HCT116 (cell line): Measurements from ENCODE around the gene FAM20C. TPM values are rescaled to one million over a fixed set of nuclear protein-coding genes. Genes with fewer than 3 reads are reported as not detected.

ENCODE experiments used
- ATAC-seq: fragments of 200-7000 bp; cut with Tn5 transposase; 2 replicates; pipeline ENCODE4 v1.9.1; 2020; ENCODE audit warnings: mild to moderate bottlenecking, moderate library complexity
- BruUV-seq: library from RNA; stranded (reverse); fragments of 400-500 nt; replicated peaks from 2 replicates; lab custom pipeline; 2021; lab: Mats Ljungman, UMichigan
- CTCF ChIA-PET: fragments of 300-600 bp; sonication (Branson Sonifier 250); formaldehyde crosslinking; loops from one replicate; lab custom pipeline; 2021; ENCODE audit warnings: antibody characterized with exemption; lab: Charles Lee
- POLR2A ChIA-PET: fragments of 300-600, 350-600 bp; sonication (Branson Sonifier 250); formaldehyde crosslinking; loops from one replicate; lab custom pipeline; 2021; ENCODE audit warnings: antibody characterized with exemption; lab: Charles Lee
- RAD21 ChIA-PET, 2 experiments: fragments of 300-600 bp; sonication (Branson Sonifier 250); formaldehyde crosslinking; loops; one replicate each; lab custom pipeline; 2023; ENCODE audit warnings: low total read pairs in 2 of 2; ENCODE audit not compliant: uncharacterized antibody in 2 of 2, unreplicated experiment in 2 of 2, low non-redundant PET in 1 of 2; lab: Charles Lee
- DNase-seq: peaks from one replicate; pipeline ENCODE4 v3.0.0-alpha.2; 2010; ENCODE audit warnings: low read depth, low spot score
- H2AFZ ChIP-seq: fragments of 200-600 bp; shearing (Covaris generic), sonication (generic); 2 replicates; pipeline ENCODE4 v1.6.1; 2017; ENCODE audit warnings: low read depth, mixed run types, mixed read lengths, antibody characterized with exemption, low read length; ENCODE audit not compliant: poor library complexity, severe bottlenecking
- H3K27ac ChIP-seq: 2 replicates; pipeline ENCODE4 v1.5.1; 2012; ENCODE audit warnings: low read depth, low read length
- H3K27me3 ChIP-seq: fragments of 200-600 bp; sonication (generic); 2 replicates; pipeline ENCODE4 v1.6.1; 2016; ENCODE audit warnings: mixed run types, low read length, mixed read lengths; ENCODE audit not compliant: insufficient read depth
- H3K36me3 ChIP-seq, 2 experiments: fragments of 200-500 bp in 1 of 2; fragments of 200-600 bp in 1 of 2; sonication (Bioruptor generic) in 1 of 2; sonication (generic) in 1 of 2; 2 replicates each; pipeline versions ENCODE4 v1.5.1 to v1.6.1; 2014 to 2016; ENCODE audit warnings: low read length in 2 of 2, inconsistent platforms in 1 of 2, mixed read lengths in 1 of 2, mixed run types in 1 of 2; ENCODE audit not compliant: insufficient read depth in 2 of 2, control insufficient read depth in 1 of 2
- H3K4me1 ChIP-seq, 2 experiments: fragments of 200-600 bp in 1 of 2; sonication (generic) in 1 of 2; 2 replicates each; pipeline versions ENCODE4 v1.5.1 to v1.6.1; 2012 to 2017; ENCODE audit warnings: low read length in 2 of 2, inconsistent platforms in 1 of 2, mild to moderate bottlenecking in 1 of 2, mixed read lengths in 1 of 2, mixed run types in 1 of 2, moderate library complexity in 1 of 2; ENCODE audit not compliant: insufficient read depth in 2 of 2, control insufficient read depth in 1 of 2
- H3K4me2 ChIP-seq: fragments of 200-600 bp; sonication (generic); 2 replicates; pipeline ENCODE4 v1.6.1; 2017; ENCODE audit warnings: mixed run types, low read length, mixed read lengths
- H3K4me3 ChIP-seq, 2 experiments: fragments of 200-600 bp in 1 of 2; sonication (generic) in 1 of 2; replicated peaks in 1 of 2; 2 replicates each; pipeline ENCODE4 v1.5.1; 2011 to 2016; ENCODE audit warnings: low read length in 2 of 2, control low read depth in 1 of 2, low read depth in 1 of 2, mild to moderate bottlenecking in 1 of 2, mixed read lengths in 1 of 2, mixed run types in 1 of 2
- H3K79me2 ChIP-seq: fragments of 200-600 bp; sonication (generic); 2 replicates; pipeline ENCODE4 v1.6.1; 2017; ENCODE audit warnings: mild to moderate bottlenecking, mixed run types, low read length, moderate library complexity, mixed read lengths; ENCODE audit not compliant: insufficient read depth
- H3K9ac ChIP-seq: fragments of 200-600 bp; sonication (generic); 2 replicates; pipeline ENCODE4 v1.6.1; 2016; ENCODE audit warnings: low read length, mixed read lengths
- H3K9me2 ChIP-seq: fragments of 200-600 bp; sonication (generic), shearing (Covaris generic); 2 replicates; pipeline ENCODE4 v1.6.1; 2017; ENCODE audit warnings: mixed run types, mild to moderate bottlenecking, moderate library complexity; ENCODE audit not compliant: insufficient read depth
- H3K9me3 ChIP-seq, 2 experiments: fragments of 200-500 bp in 1 of 2; fragments of 200-600 bp in 1 of 2; sonication (Bioruptor generic) in 1 of 2; sonication (generic) in 1 of 2; 2 replicates each; pipeline ENCODE4 v1.6.1; 2014 to 2017; ENCODE audit warnings: low read length in 2 of 2, mixed read lengths in 2 of 2, inconsistent platforms in 1 of 2, low read depth in 1 of 2, mild to moderate bottlenecking in 1 of 2, mixed run types in 1 of 2, moderate library complexity in 1 of 2; ENCODE audit not compliant: control insufficient read depth in 1 of 2, insufficient read depth in 1 of 2
- H4K20me1 ChIP-seq: fragments of 200-600 bp; sonication (generic), shearing (Covaris generic); 2 replicates; pipeline ENCODE4 v1.6.1; 2017; ENCODE audit warnings: mixed run types, mild to moderate bottlenecking, moderate library complexity; ENCODE audit not compliant: insufficient read depth
- CBX3 ChIP-seq: IDR thresholded peaks from 2 replicates; pipeline ENCODE4 v1.6.1; 2012; ENCODE audit warnings: low read depth
- CEBPB ChIP-seq: IDR thresholded peaks from 2 replicates; pipeline ENCODE4 v1.6.1; 2012; ENCODE audit warnings: low read depth
- EGR1 ChIP-seq: IDR thresholded peaks from 2 replicates; pipeline ENCODE4 v1.6.1; 2012; ENCODE audit warnings: low read depth
- ELF1 ChIP-seq: IDR thresholded peaks from 2 replicates; pipeline ENCODE4 v1.6.1; 2012; ENCODE audit warnings: low read depth, borderline replicate concordance
- EZH2 ChIP-seq: fragments of 200-600 bp; sonication (generic); IDR thresholded peaks from 2 replicates; pipeline ENCODE4 v1.6.1; 2017; ENCODE audit warnings: antibody characterized with exemption, mixed run types
- FOSL1 ChIP-seq: IDR thresholded peaks from 2 replicates; pipeline ENCODE4 v1.6.1; 2012; ENCODE audit warnings: low read depth
- POLR2A ChIP-seq: IDR thresholded peaks from 2 replicates; pipeline ENCODE4 v1.7.0; 2011; ENCODE audit warnings: borderline replicate concordance; ENCODE audit not compliant: insufficient read depth, insufficient read length; ENCODE audit errors: extremely low read depth
- SRF ChIP-seq: IDR thresholded peaks from 2 replicates; pipeline ENCODE4 v1.6.1; 2012; ENCODE audit warnings: low read depth
- TCF7L2 ChIP-seq: IDR thresholded peaks from 2 replicates; pipeline ENCODE4 v1.7.0; 2011; ENCODE audit warnings: borderline replicate concordance, inconsistent platforms; ENCODE audit not compliant: insufficient read depth, insufficient read length; ENCODE audit errors: extremely low read depth
- YY1 ChIP-seq: IDR thresholded peaks from 2 replicates; pipeline ENCODE4 v1.6.1; 2011; ENCODE audit warnings: low read length, low read depth, moderate library complexity, mild to moderate bottlenecking; ENCODE audit not compliant: insufficient replicate concordance; ENCODE audit errors: extremely low read depth
- ZNF274 ChIP-seq: fragments of 200-500 bp; sonication (Bioruptor generic); IDR thresholded peaks from 2 replicates; pipeline ENCODE4 v1.6.1; 2014; ENCODE audit warnings: mild to moderate bottlenecking, low read depth, low read length, inconsistent platforms
- intact Hi-C: fragments of 100-400 bp; cut with micrococcal nuclease; formaldehyde crosslinking; loops from 2 replicates; pipeline ENCODE4 v1.10.0; 2022
- total RNA-seq: library from RNA; stranded (reverse); gene quantifications from one replicate; pipeline ENCODE4 v1.2.1, GENCODE V29; 2021; ENCODE audit not compliant: unreplicated experiment
- TF ChIP-seq, protein P1 (sequence below): IDR thresholded peaks from 2 replicates; pipeline ENCODE4 v1.6.1; 2012
- TF ChIP-seq, protein P2 (sequence below): IDR thresholded peaks from 2 replicates; pipeline ENCODE4 v1.6.1; 2012
- TF ChIP-seq, protein P3 (sequence below): IDR thresholded peaks from 2 replicates; pipeline ENCODE4 v1.6.1; 2011; ENCODE audit warnings: mild to moderate bottlenecking, low read length, moderate library complexity; ENCODE audit not compliant: insufficient replicate concordance; ENCODE audit errors: extremely low read depth
- TF ChIP-seq, protein P4 (sequence below), 3 experiments: fragments of 200-600 bp in 1 of 3; sonication (generic) in 1 of 3; IDR thresholded peaks in 2 of 3; conservative IDR thresholded peaks in 1 of 3; 2 replicates each; pipeline ENCODE4 v1.5.1; 2012 to 2017; ENCODE audit warnings: low read depth in 2 of 3, low read length in 2 of 3, antibody characterized with exemption in 1 of 3, borderline replicate concordance in 1 of 3, control low read depth in 1 of 3, mild to moderate bottlenecking in 1 of 3, mixed read lengths in 1 of 3, mixed run types in 1 of 3, moderate library complexity in 1 of 3; ENCODE audit not compliant: insufficient read depth in 1 of 3

The FAM20C gene
- total RNA-seq, 1 experiment from 2014 or later, result 27.1 TPM

DNA sequence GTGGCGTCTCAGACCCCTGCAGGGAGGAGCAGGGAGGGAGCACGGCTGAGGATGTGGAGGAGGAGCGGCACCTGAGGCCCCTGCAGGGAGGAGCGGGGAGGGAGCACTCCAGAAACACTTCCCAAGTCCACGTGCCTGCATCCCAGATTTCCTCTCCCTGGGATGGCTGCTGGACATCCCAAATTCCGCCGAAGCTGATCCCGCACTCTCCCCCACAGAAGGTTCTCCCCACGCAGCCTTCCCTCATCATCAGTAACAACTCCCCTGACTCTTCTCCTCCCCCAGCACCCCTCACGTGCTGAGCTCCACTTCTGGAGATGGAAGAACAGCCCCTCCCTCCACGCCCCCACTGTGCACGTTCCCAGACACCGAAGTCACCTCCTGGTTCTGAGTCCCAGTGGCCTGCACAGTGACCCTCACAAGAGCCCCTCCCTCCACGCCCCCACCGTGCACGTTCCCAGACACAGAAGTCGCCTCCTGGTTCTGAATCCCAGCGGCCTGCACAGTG, 79.8 kb downstream of the FAM20C start:
- no peaks in the 10 kb centered on the region for H4K20me1 ChIP-seq
- H2AFZ ChIP-seq, result no peak overlapping the region
- no peaks in the 10 kb centered on the region for H3K36me3 ChIP-seq
- RAD21 ChIA-PET, result no interaction called here
- POLR2A ChIA-PET, result no interaction called here
- H3K9me3 ChIP-seq, result peaks cover 7 to 12% of the 10 kb centered on the region in 2 experiments; a peak in 2 of 4 replicates
- CTCF ChIA-PET, result no interaction called here
- no peak overlapping the region for H3K9ac ChIP-seq
- no peak overlapping the region for H3K27ac ChIP-seq
- H3K9me2 ChIP-seq, result no peaks in the 10 kb centered on the region
- intact Hi-C loops, result no loop called here
- ATAC-seq, result no peak
- DNase-seq, result no peak
- BruUV-seq, result no TSS peak
- no peaks in the 10 kb centered on the region for H3K27me3 ChIP-seq
- no peak overlapping the region for H3K4me2 ChIP-seq
- no peaks in the 10 kb centered on the region for H3K4me1 ChIP-seq
- H3K4me3 ChIP-seq, result no peak overlapping the region
- no peaks in the 10 kb centered on the region for H3K79me2 ChIP-seq
- TF ChIP-seq, protein P1, sequence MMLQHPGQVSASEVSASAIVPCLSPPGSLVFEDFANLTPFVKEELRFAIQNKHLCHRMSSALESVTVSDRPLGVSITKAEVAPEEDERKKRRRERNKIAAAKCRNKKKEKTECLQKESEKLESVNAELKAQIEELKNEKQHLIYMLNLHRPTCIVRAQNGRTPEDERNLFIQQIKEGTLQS, result no peak
- TF ChIP-seq, protein P2, sequence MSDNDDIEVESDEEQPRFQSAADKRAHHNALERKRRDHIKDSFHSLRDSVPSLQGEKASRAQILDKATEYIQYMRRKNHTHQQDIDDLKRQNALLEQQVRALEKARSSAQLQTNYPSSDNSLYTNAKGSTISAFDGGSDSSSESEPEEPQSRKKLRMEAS, result no peak
- TF ChIP-seq, all 23 proteins: peak for 0

DNA sequence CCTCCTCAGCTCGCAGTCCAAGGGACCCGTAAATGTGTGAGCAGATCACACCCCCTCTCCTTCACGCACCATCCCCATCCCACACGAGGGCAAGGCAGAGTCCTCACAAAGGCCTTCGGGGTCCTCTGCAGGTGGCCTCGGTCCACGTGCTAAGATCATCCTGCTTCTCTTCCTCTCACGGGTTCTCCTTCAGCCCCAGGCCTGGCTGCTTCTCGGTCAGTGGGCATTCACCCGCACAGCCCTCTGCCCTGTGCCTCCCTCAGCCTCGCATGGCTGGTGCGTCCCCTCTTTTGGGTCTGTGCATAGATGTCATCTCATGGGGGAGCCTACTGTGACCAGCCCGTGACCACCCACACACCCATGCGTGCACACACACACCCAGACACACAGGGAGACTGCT, 80.3 kb downstream of the FAM20C start:
- POLR2A ChIA-PET, result no interaction called here
- RAD21 ChIA-PET, result no interaction called here
- intact Hi-C loops, result no loop called here
- no peaks in the 10 kb centered on the region for H3K4me1 ChIP-seq
- no peaks in the 10 kb centered on the region for H3K27me3 ChIP-seq
- H3K27ac ChIP-seq, result no peak overlapping the region
- DNase-seq, result no peak
- ATAC-seq, result no peak
- BruUV-seq, result no TSS peak
- H3K79me2 ChIP-seq, result no peaks in the 10 kb centered on the region
- peaks cover 7 to 12% of the 10 kb centered on the region in 2 experiments; a peak in 2 of 4 replicates for H3K9me3 ChIP-seq
- H3K36me3 ChIP-seq, result no peaks in the 10 kb centered on the region
- CTCF ChIA-PET, result no interaction called here
- no peak overlapping the region for H3K4me2 ChIP-seq
- no peak overlapping the region for H3K9ac ChIP-seq
- no peak overlapping the region for H3K4me3 ChIP-seq
- H3K9me2 ChIP-seq, result no peaks in the 10 kb centered on the region
- no peak overlapping the region for H2AFZ ChIP-seq
- H4K20me1 ChIP-seq, result no peaks in the 10 kb centered on the region
- TF ChIP-seq, protein P2, result no peak
- TF ChIP-seq, protein P3, sequence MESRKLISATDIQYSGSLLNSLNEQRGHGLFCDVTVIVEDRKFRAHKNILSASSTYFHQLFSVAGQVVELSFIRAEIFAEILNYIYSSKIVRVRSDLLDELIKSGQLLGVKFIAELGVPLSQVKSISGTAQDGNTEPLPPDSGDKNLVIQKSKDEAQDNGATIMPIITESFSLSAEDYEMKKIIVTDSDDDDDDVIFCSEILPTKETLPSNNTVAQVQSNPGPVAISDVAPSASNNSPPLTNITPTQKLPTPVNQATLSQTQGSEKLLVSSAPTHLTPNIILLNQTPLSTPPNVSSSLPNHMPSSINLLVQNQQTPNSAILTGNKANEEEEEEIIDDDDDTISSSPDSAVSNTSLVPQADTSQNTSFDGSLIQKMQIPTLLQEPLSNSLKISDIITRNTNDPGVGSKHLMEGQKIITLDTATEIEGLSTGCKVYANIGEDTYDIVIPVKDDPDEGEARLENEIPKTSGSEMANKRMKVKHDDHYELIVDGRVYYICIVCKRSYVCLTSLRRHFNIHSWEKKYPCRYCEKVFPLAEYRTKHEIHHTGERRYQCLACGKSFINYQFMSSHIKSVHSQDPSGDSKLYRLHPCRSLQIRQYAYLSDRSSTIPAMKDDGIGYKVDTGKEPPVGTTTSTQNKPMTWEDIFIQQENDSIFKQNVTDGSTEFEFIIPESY, result no peak
- TF ChIP-seq ELF1 (no peak), EGR1 (no peak), YY1 (no peak), TCF7L2 (no peak), ZNF274 (no peak), SRF (no peak), CBX3 (no peak), CEBPB (no peak), POLR2A (no peak), EZH2 (no peak), FOSL1 (no peak)
- TF ChIP-seq, protein P1, result no peak
- TF ChIP-seq, protein P4, sequence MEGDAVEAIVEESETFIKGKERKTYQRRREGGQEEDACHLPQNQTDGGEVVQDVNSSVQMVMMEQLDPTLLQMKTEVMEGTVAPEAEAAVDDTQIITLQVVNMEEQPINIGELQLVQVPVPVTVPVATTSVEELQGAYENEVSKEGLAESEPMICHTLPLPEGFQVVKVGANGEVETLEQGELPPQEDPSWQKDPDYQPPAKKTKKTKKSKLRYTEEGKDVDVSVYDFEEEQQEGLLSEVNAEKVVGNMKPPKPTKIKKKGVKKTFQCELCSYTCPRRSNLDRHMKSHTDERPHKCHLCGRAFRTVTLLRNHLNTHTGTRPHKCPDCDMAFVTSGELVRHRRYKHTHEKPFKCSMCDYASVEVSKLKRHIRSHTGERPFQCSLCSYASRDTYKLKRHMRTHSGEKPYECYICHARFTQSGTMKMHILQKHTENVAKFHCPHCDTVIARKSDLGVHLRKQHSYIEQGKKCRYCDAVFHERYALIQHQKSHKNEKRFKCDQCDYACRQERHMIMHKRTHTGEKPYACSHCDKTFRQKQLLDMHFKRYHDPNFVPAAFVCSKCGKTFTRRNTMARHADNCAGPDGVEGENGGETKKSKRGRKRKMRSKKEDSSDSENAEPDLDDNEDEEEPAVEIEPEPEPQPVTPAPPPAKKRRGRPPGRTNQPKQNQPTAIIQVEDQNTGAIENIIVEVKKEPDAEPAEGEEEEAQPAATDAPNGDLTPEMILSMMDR (IDR thresholded peaks at IDR 0.05 in 2 of 3, conservative IDR thresholded peaks at IDR 0.05 in 1 of 3; ENCODE audit: borderline replicate concordance in 1 of 3, insufficient read depth in 1 of 3, low read depth in 2 of 3, low read length in 2 of 3), result no peak
